Lung (tissue), 12 donors: Measurements from ENCODE around the gene PDE9A. TPM values are rescaled to one million over a fixed set of nuclear protein-coding genes. Genes with fewer than 3 reads are reported as not detected.

Experiments
- ATAC-seq: fragments of 200-7000 bp; cut with Tn5 transposase; one replicate; pipeline ENCODE4 v1.9.1; 2020; ENCODE audit warnings: moderate number of reproducible peaks; ENCODE audit not compliant: insufficient read depth, low FRiP score
- DNase-seq, 3 donors: peaks; one replicate each; pipeline ENCODE4 v3.0.0-alpha.2; 2013 to 2017
- H3K27ac ChIP-seq, 2 donors: one replicate each; pipeline ENCODE4 v1.5.1; 2013; ENCODE audit warnings: mild to moderate bottlenecking in 2 of 2, moderate library complexity in 2 of 2, control low read depth in 1 of 2, inconsistent platforms in 1 of 2, low read depth in 1 of 2, low read length in 1 of 2
- H3K27me3 ChIP-seq, 3 donors: one replicate each; pipeline ENCODE4 v1.5.1; 2013; ENCODE audit warnings: low read length in 2 of 3; ENCODE audit not compliant: control insufficient read depth in 3 of 3, insufficient read depth in 3 of 3
- H3K36me3 ChIP-seq, 4 donors: one replicate each; pipeline ENCODE4 v1.5.1; 2013; ENCODE audit warnings: low read length in 4 of 4, mild to moderate bottlenecking in 1 of 4, moderate library complexity in 1 of 4; ENCODE audit not compliant: control insufficient read depth in 4 of 4, insufficient read depth in 4 of 4
- H3K4me1 ChIP-seq, 5 donors: one replicate each; pipeline ENCODE4 v1.5.1; 2013; ENCODE audit warnings: low read length in 5 of 5, mild to moderate bottlenecking in 2 of 5, moderate library complexity in 1 of 5; ENCODE audit not compliant: control insufficient read depth in 5 of 5, insufficient read depth in 5 of 5
- H3K4me3 ChIP-seq: one replicate; pipeline ENCODE4 v1.5.1; 2013; ENCODE audit warnings: mild to moderate bottlenecking, control low read depth, moderate library complexity
- H3K9ac ChIP-seq, 2 donors: one replicate each; pipeline ENCODE4 v1.5.1; 2013; ENCODE audit warnings: low read length in 2 of 2, control low read depth in 1 of 2; ENCODE audit not compliant: insufficient read depth in 1 of 2
- H3K9me3 ChIP-seq, 4 donors: one replicate each; pipeline ENCODE4 v1.5.1; 2013; ENCODE audit warnings: low read length in 3 of 4, mild to moderate bottlenecking in 1 of 4, moderate library complexity in 1 of 4; ENCODE audit not compliant: control insufficient read depth in 4 of 4, insufficient read depth in 3 of 4
- CTCF ChIP-seq: IDR thresholded peaks from 2 replicates; pipeline ENCODE4 v1.5.1; 2012; ENCODE audit warnings: mild to moderate bottlenecking; ENCODE audit errors: control extremely low read depth, extremely low read depth
- WGBS, 2 donors: extraction: QIAGEN DNeasy Blood & Tissue Kit; methylation state at CpG; one replicate each; pipeline ENCODE4 v1.1.7; 2013; 5-methylcytosine and 5-hydroxymethylcytosine counted together
- polyA plus RNA-seq, 2 donors: library from polyadenylated mRNA; stranded (reverse); fragments of 200-250 nt; gene quantifications; one replicate each; pipeline ENCODE4 v1.2.1, GENCODE V29; 2013
- total RNA-seq, 2 donors: library from RNA; depleted of rRNA in 1 of 2; stranded (reverse); fragments of >200 nt in 1 of 2; gene quantifications; one replicate each; pipeline ENCODE4 v1.2.1, GENCODE V29; 2014 to 2021
- donor health status: control.
- donor health status: control.
- donor health status: Bipolar disorder and iron deficiency.
- donor health status: healthy.
- donor health status: DM: yes; HTN: yes; CAD: no.

Gene PDE9A
- total and polyA plus RNA-seq, 4 donors = 5.3 to 17.0 (median 6.9) TPM

- H3K9me3 ChIP-seq = no peaks in the 10 kb centered on the region
- H3K4me1 ChIP-seq = peaks cover 0 to 13% (median 6%) of the 10 kb centered on the region in 5 donors
- no peak for TF ChIP-seq CTCF
- no peaks in the 10 kb centered on the region for H3K27me3 ChIP-seq
- H3K4me3 ChIP-seq = no peak overlapping the region
- peaks cover 0 to 13% (median 6%) of the 10 kb centered on the region in 4 donors for H3K36me3 ChIP-seq
- DNase-seq (no peak), ATAC-seq (peak; percentile 28)
- WGBS, 2 donors = 39 to 51% methylated on average over 7 of the region's 7 CpGs
- no peak overlapping the region for H3K9ac ChIP-seq
- no peak overlapping the region for H3K27ac ChIP-seq
These were observed 81.0 kb downstream of the PDE9A start for GRCh38 chr21:42734323-42734971.

- Histone ChIP-seq H3K9ac (no peak overlapping the region), H3K36me3 (peaks cover 0 to 13% (median 6%) of the 10 kb centered on the region in 4 donors), H3K9me3 (no peaks in the 10 kb centered on the region), H3K4me3 (no peak overlapping the region), H3K4me1 (peaks cover 0 to 13% (median 6%) of the 10 kb centered on the region in 5 donors), H3K27ac (no peak overlapping the region), H3K27me3 (no peaks in the 10 kb centered on the region)
- 82 to 97% methylated on average over 8 of the region's 8 CpGs for WGBS, 2 donors
- ATAC-seq (no peak), DNase-seq (no peak)
- TF ChIP-seq CTCF = no peak
These were observed 81.6 kb downstream of the PDE9A start for GRCh38 chr21:42735061-42735460.

GRCh38 chr21:42735944-42736343 lies 82.5 kb downstream of the PDE9A start:
- Histone ChIP-seq H3K36me3 (peaks cover 0 to 13% (median 6%) of the 10 kb centered on the region in 4 donors), H3K27me3 (no peaks in the 10 kb centered on the region), H3K9ac (no peak overlapping the region), H3K27ac (no peak overlapping the region), H3K4me1 (peaks cover 0 to 13% (median 6%) of the 10 kb centered on the region in 5 donors), H3K9me3 (no peaks in the 10 kb centered on the region), H3K4me3 (no peak overlapping the region)
- TF ChIP-seq CTCF = no peak
- DNase-seq (peak in 1 of 3 donors; percentile 21), ATAC-seq (no peak)
- WGBS, 2 donors = 68 to 84% methylated on average over 10 of the region's 10 CpGs
